Endothelial cell of umbilical vein (primary cell): Measurements from ENCODE around the gene CCDC102B. TPM values are rescaled to one million over a fixed set of nuclear protein-coding genes. Genes with fewer than 3 reads are reported as not detected.

Experiments
- BruUV-seq: library from RNA; stranded (reverse); fragments of 400-500 nt; replicated peaks from 2 replicates; lab custom pipeline; 2021; lab: Mats Ljungman, UMichigan
- CTCF ChIA-PET: fragments of 300-600, 350-600 bp; sonication (Branson Sonifier 250); formaldehyde crosslinking; loops from one replicate; lab custom pipeline; 2021; ENCODE audit warnings: antibody characterized with exemption, inconsistent platforms; lab: Charles Lee
- POLR2A ChIA-PET: fragments of 300-600, 350-600 bp; sonication (Branson Sonifier 250); formaldehyde crosslinking; loops from one replicate; lab custom pipeline; 2021; ENCODE audit warnings: antibody characterized with exemption, inconsistent platforms; lab: Charles Lee
- DNase-seq: peaks from one replicate; pipeline ENCODE4 v3.0.0-alpha.2; 2011; ENCODE audit warnings: low read depth, low spot score
- FAIRE-seq: peaks from 2 replicates; lab custom pipeline; 2011; peaks lifted over from hg19 to GRCh38; lab: Jason Lieb, UNC
- H2AFZ ChIP-seq: 2 replicates; pipeline ENCODE4 v1.6.0; 2012; ENCODE audit warnings: low read depth, low read length, control low read depth, inconsistent platforms
- H3K27ac ChIP-seq: 2 replicates; pipeline ENCODE4 v1.5.1; 2011; ENCODE audit warnings: low read depth, mild to moderate bottlenecking, control low read depth, low read length, moderate library complexity; ENCODE audit not compliant: insufficient read depth
- H3K27me3 ChIP-seq, 2 experiments: 2 replicates each; pipeline versions ENCODE4 v1.6.0 to v1.6.1; 2011; ENCODE audit warnings: low read length in 2 of 2, mixed read lengths in 1 of 2; ENCODE audit not compliant: control insufficient read depth in 2 of 2, insufficient read depth in 2 of 2
- H3K36me3 ChIP-seq, 2 experiments: 2 replicates in 1 of 2; 3 replicates in 1 of 2; pipeline ENCODE4 v1.5.1; 2011; ENCODE audit warnings: low read length in 2 of 2, mild to moderate bottlenecking in 1 of 2, moderate library complexity in 1 of 2; ENCODE audit not compliant: control insufficient read depth in 2 of 2, insufficient read depth in 2 of 2; ENCODE audit errors: extremely low read depth in 1 of 2
- H3K4me1 ChIP-seq: 3 replicates; pipeline ENCODE4 v1.5.1; 2011; ENCODE audit warnings: mild to moderate bottlenecking, low read length; ENCODE audit not compliant: control insufficient read depth, insufficient read depth; ENCODE audit errors: extremely low read depth
- H3K4me2 ChIP-seq: 2 replicates; pipeline ENCODE4 v1.6.1; 2011; ENCODE audit warnings: low read length, control low read depth, mixed read lengths; ENCODE audit not compliant: insufficient read depth
- H3K4me3 ChIP-seq, 3 experiments: fragments of 200-600 bp in 1 of 3; sonication (generic), shearing (Covaris generic) in 1 of 3; replicated peaks in 1 of 3; 2 replicates each; pipeline ENCODE4 v1.5.1; 2011 to 2016; ENCODE audit warnings: control low read depth in 3 of 3, low read length in 3 of 3, mild to moderate bottlenecking in 2 of 3, inconsistent platforms in 1 of 3, low read depth in 1 of 3, moderate library complexity in 1 of 3; ENCODE audit not compliant: insufficient read depth in 1 of 3
- H3K79me2 ChIP-seq: 2 replicates; pipeline ENCODE4 v1.6.0; 2012; ENCODE audit warnings: low read length, inconsistent platforms; ENCODE audit not compliant: control insufficient read depth, insufficient read depth
- H3K9ac ChIP-seq: replicated peaks from 2 replicates; pipeline ENCODE3; 2011; ENCODE audit warnings: low read length, control low read depth; ENCODE audit not compliant: insufficient read depth; ENCODE audit errors: extremely low read depth
- H3K9me1 ChIP-seq: replicated peaks from 3 replicates; pipeline ENCODE4 v1.6.0; 2011; ENCODE audit warnings: mild to moderate bottlenecking, low read length; ENCODE audit not compliant: control insufficient read depth, insufficient read depth; ENCODE audit errors: extremely low read depth
- H3K9me3 ChIP-seq: replicated peaks from 2 replicates; pipeline ENCODE4 v1.5.1; 2012; ENCODE audit warnings: low read length, inconsistent platforms; ENCODE audit not compliant: control insufficient read depth, insufficient read depth
- H4K20me1 ChIP-seq: replicated peaks from 2 replicates; pipeline ENCODE3; 2011; ENCODE audit warnings: mild to moderate bottlenecking, low read length; ENCODE audit not compliant: control insufficient read depth, insufficient read depth; ENCODE audit errors: extremely low read depth
- CTCF ChIP-seq, 2 donors: IDR thresholded peaks; 1 replicate in 1 of 2; 2 replicates in 1 of 2; pipeline ENCODE4 v1.5.1; 2011; ENCODE audit warnings: low read length in 2 of 2, mild to moderate bottlenecking in 2 of 2, moderate library complexity in 2 of 2, control low read depth in 1 of 2, inconsistent platforms in 1 of 2, low read depth in 1 of 2; ENCODE audit not compliant: insufficient read depth in 1 of 2; ENCODE audit errors: extremely low read depth in 1 of 2
- EZH2 ChIP-seq: IDR thresholded peaks from 2 replicates; pipeline ENCODE4 v1.6.1; 2012; ENCODE audit warnings: borderline replicate concordance, low read depth, mild to moderate bottlenecking, moderate library complexity, low read length, inconsistent platforms; ENCODE audit not compliant: severe bottlenecking
- FOS ChIP-seq: IDR thresholded peaks from 2 replicates; pipeline ENCODE4 v1.6.1; 2011; ENCODE audit warnings: mild to moderate bottlenecking, low read length, moderate library complexity, borderline replicate concordance; ENCODE audit not compliant: insufficient read depth
- JUN ChIP-seq: IDR thresholded peaks from 2 replicates; pipeline ENCODE4 v1.6.1; 2011; ENCODE audit warnings: borderline replicate concordance, low read depth; ENCODE audit not compliant: insufficient read length, insufficient read depth
- MAX ChIP-seq: IDR thresholded peaks from 2 replicates; pipeline ENCODE4 v1.6.1; 2011; ENCODE audit not compliant: insufficient read depth, insufficient read length
- MYC ChIP-seq: IDR thresholded peaks from one replicate; pipeline ENCODE4 v1.6.1; 2011; ENCODE audit warnings: mild to moderate bottlenecking, low read depth, low read length
- POLR2A ChIP-seq: IDR thresholded peaks from 2 replicates; pipeline ENCODE4 v1.6.1; 2012; ENCODE audit warnings: low read depth, mild to moderate bottlenecking, control low read depth, low read length
- POLR2AphosphoS5 ChIP-seq: IDR thresholded peaks from 2 replicates; pipeline ENCODE4 v1.6.1; 2012; ENCODE audit warnings: low read depth, mild to moderate bottlenecking, control low read depth, low read length, moderate library complexity; ENCODE audit not compliant: insufficient read depth
- dilution Hi-C: fragments of 300-500 bp; cut with MboI; formaldehyde crosslinking; loops from one replicate; pipeline ENCODE4 v1.15.0; 2019; ENCODE audit warnings: low sequenced_read_pairs; ENCODE audit not compliant: extremely low pct_ligation_motif_present
- intact Hi-C: fragments of 100-400 bp; cut with micrococcal nuclease; formaldehyde crosslinking; loops from one replicate; pipeline ENCODE4 v1.10.0; 2022
- polyA plus RNA-seq, 4 experiments: library from polyadenylated mRNA; depleted of rRNA in 3 of 4; stranded (reverse) in 3 of 4; unstranded in 1 of 4; fragments of >200 nt; gene quantifications; 2 replicates each; pipeline versions ENCODE4 v1.2.1 to v1.2.3, GENCODE V29; 2011 to 2012; ENCODE audit warnings: missing spikeins in 1 of 4
- total RNA-seq: library from RNA; stranded (reverse); gene quantifications from 2 replicates; pipeline ENCODE4 v1.2.3, GENCODE V29; 2021

CCDC102B gene
- total and polyA plus RNA-seq, 2 donors (not counting 3 experiments of a cell fraction or from before 2014, with no cell fraction given) = 0.21 to 0.62 TPM

DNA sequence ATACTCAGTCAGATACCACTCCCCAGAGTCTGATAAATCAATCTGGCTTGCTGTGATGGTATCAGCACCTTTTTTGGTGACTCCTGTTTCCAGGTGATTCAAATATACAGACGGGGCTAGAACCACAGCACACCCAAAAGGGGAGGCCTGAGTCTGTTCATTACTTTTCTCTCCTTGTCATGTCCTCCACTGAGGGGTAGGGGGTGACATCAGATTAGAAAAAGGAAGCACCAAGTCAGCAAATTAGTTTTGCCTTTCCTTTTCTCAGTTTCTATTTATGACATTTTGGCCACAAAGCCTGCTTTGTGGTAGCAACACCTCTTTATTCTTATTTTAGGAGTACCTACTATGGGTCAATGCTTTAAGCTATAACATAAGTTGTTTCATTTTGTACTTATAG is 127.4 kb downstream of the CCDC102B start:
- dilution Hi-C loops (no loop called here), intact Hi-C loops (no loop called here)
- Histone ChIP-seq H3K9me1 (no peaks in the 10 kb centered on the region), H3K27me3 (no peaks in the 10 kb centered on the region), H3K9me3 (no peaks in the 10 kb centered on the region), H3K9ac (no peak overlapping the region), H2AFZ (no peak overlapping the region), H3K4me1 (no peaks in the 10 kb centered on the region), H3K79me2 (no peaks in the 10 kb centered on the region), H3K27ac (no peak overlapping the region), H3K4me3 (no peak overlapping the region), H4K20me1 (no peaks in the 10 kb centered on the region), H3K36me3 (no peaks in the 10 kb centered on the region), H3K4me2 (no peak overlapping the region)
- CTCF ChIA-PET = no interaction called here
- BruUV-seq = no TSS peak
- POLR2A ChIA-PET = no interaction called here
- TF ChIP-seq MYC (no peak), FOS (no peak), JUN (no peak), MAX (no peak), POLR2AphosphoS5 (no peak), EZH2 (no peak), POLR2A (no peak), CTCF (IDR thresholded peaks at IDR 0.05; ENCODE audit: extremely low read depth in 1 of 2, insufficient read depth in 1 of 2, low read depth in 1 of 2, low read length in 2 of 2) (no peak)
- DNase-seq = no peak
- FAIRE-seq = no peak
